Spinal cord (tissue), 4 donors: ENCODE results near the gene TTC14. TPM values are rescaled to one million over a fixed set of nuclear protein-coding genes. Genes with fewer than 3 reads are reported as not detected.

Source experiments
- polyA plus RNA-seq, 2 donors: library from polyadenylated mRNA; unstranded; fragments of 120-200 nt; gene quantifications; one replicate each; pipeline ENCODE4 v1.2.1, GENCODE V29; 2013; ENCODE audit not compliant: insufficient read length in 2 of 2
- small RNA-seq: library from RNA; depleted of rRNA; stranded (forward); fragments of <200 nt; gene quantifications from one replicate; pipeline ENCODE3, GENCODE V24; 2014; ENCODE audit warnings: low replicate concordance
- total RNA-seq, 2 donors: library from RNA; depleted of rRNA in 1 of 2; stranded (reverse); fragments of 120-200 nt in 1 of 2; fragments of >200 nt in 1 of 2; gene quantifications; one replicate each; pipeline versions ENCODE4 v1.2.3 to v1.2.4, GENCODE V29; 2013 to 2014

Gene TTC14
- total and polyA plus RNA-seq, 4 donors, result 58.3 to 96.4 (median 78.1) TPM

Small RNA genes lying within 50 kb of the gene (small RNA-seq; reads per million reads assigned to genes)
- gene AC068298.1 (not detected), gene RNU6-486P (not detected)

Other genes starting within 250 kb of the TTC14 start
- gene CCDC39, start 77.3 kb downstream of the TTC14 start, total RNA-seq, result 1 to 10 TPM; 2.2 to 6.2 TPM
- gene CCDC39, start 77.3 kb downstream of the TTC14 start, polyA plus RNA-seq, result 1 to 10 TPM; 7.2 to 8.4 TPM